ENCODE results near the gene WDR77.

- TF ChIP-seq CTCF (IDR thresholded peaks at IDR 0.05; ENCODE audit: insufficient read depth, low read depth, low read length) (no peak), EZH2 (IDR thresholded peaks at IDR 0.05; ENCODE audit: insufficient read depth, low read length) (no peak)
Observed at GRCh38 chr1:111424281-111424680, 24.8 kb downstream of the WDR77 start.

Measured in astrocyte (in vitro differentiated cells and primary cell).